ENCODE measurements around the gene SLC35B4.
A peak's percentile ranks its signal among the peaks of the same experiment; 100 is the strongest.
"Not testable (repeated sequence)": the region's sequence is repeated elsewhere in the genome, so short reads cannot be mapped to it uniquely, and the experiment has no call there.

SLC35B4 gene

GRCh38 chr7:134298902-134299683, 17.6 kb downstream of the SLC35B4 start:
- TF ChIP-seq, protein P1, sequence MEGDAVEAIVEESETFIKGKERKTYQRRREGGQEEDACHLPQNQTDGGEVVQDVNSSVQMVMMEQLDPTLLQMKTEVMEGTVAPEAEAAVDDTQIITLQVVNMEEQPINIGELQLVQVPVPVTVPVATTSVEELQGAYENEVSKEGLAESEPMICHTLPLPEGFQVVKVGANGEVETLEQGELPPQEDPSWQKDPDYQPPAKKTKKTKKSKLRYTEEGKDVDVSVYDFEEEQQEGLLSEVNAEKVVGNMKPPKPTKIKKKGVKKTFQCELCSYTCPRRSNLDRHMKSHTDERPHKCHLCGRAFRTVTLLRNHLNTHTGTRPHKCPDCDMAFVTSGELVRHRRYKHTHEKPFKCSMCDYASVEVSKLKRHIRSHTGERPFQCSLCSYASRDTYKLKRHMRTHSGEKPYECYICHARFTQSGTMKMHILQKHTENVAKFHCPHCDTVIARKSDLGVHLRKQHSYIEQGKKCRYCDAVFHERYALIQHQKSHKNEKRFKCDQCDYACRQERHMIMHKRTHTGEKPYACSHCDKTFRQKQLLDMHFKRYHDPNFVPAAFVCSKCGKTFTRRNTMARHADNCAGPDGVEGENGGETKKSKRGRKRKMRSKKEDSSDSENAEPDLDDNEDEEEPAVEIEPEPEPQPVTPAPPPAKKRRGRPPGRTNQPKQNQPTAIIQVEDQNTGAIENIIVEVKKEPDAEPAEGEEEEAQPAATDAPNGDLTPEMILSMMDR (IDR thresholded peaks at IDR 0.05; ENCODE audit: low read depth, low read length), result no peak
- DNase-seq (ENCODE audit: low read depth in 2 of 2), result peak in 1 of 2 donors; percentile 33
- H3K4me3 ChIP-seq (replicated peaks in 1 of 2; ENCODE audit: low read depth in 2 of 2, low read length in 2 of 2), result no peak overlapping the region

GRCh38 chr7:134297489-134297888, 19.2 kb downstream of the SLC35B4 start:
- TF ChIP-seq, protein P1 (IDR thresholded peaks at IDR 0.05; ENCODE audit: low read depth, low read length), result no peak
- no peak overlapping the region for H3K4me3 ChIP-seq (replicated peaks in 1 of 2; ENCODE audit: low read depth in 2 of 2, low read length in 2 of 2)
- DNase-seq (ENCODE audit: low read depth in 2 of 2), result no peak

DNA sequence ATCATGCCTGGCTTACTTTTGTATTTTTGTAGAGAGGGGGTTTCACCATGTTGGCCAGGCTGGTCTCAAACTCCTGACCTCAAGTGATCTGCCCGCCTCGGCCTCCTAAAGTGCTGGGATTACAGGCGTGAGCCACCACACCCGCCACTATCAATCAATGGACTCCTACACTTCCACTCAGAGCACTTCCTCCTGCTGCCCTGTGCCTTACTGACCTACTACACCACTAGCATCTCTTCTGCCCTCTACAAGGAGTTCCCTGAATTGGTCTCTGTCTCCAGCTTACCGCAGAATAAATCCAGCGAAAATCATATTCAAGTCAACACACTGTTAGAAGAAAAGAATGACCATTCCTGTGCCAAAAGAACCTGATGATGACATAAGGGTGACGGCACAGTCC, 20.7 kb downstream of the SLC35B4 start:
- not testable (repeated sequence) for H3K4me3 ChIP-seq (replicated peaks in 1 of 2; ENCODE audit: low read depth in 2 of 2, low read length in 2 of 2); DNase-seq (ENCODE audit: low read depth in 2 of 2)

- TF ChIP-seq, protein P1 (IDR thresholded peaks at IDR 0.05; ENCODE audit: low read depth, low read length), result no peak
- DNase-seq (ENCODE audit: low read depth in 2 of 2), result no peak
- no peak overlapping the region for H3K4me3 ChIP-seq (replicated peaks in 1 of 2; ENCODE audit: low read depth in 2 of 2, low read length in 2 of 2)
These were observed 23.6 kb downstream of the SLC35B4 start for GRCh38 chr7:134293002-134293740.

DNA sequence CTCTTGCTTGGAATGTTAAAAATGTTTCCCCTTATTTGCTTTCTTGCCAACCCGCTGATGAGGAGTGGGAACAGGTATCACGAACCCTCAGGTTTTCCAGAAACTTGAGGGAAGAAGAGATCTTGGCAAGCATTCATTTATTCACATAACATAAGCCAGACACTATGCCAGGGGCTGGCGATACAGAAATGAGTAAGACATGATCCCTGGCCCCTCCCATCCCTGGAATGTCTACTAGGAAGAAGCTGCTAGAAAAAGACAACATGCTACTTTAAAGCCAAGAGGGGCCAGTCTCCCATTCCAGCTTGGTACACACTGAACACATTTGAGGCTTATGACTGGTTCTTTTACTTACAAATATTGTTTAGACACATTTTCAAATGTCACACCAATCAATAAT, 26.4 kb downstream of the SLC35B4 start:
- peak; percentile 45 to 58 for DNase-seq (ENCODE audit: low read depth in 2 of 2)
- H3K4me3 ChIP-seq (replicated peaks in 1 of 2; ENCODE audit: low read depth in 2 of 2, low read length in 2 of 2), result no peak overlapping the region
- TF ChIP-seq, protein P1 (IDR thresholded peaks at IDR 0.05; ENCODE audit: low read depth, low read length), result no peak

GRCh38 chr7:134289841-134290240, 26.9 kb downstream of the SLC35B4 start:
- no peak for DNase-seq (ENCODE audit: low read depth in 2 of 2)
- no peak overlapping the region for H3K4me3 ChIP-seq (replicated peaks in 1 of 2; ENCODE audit: low read depth in 2 of 2, low read length in 2 of 2)
- TF ChIP-seq, protein P1 (IDR thresholded peaks at IDR 0.05; ENCODE audit: low read depth, low read length), result no peak

DNA sequence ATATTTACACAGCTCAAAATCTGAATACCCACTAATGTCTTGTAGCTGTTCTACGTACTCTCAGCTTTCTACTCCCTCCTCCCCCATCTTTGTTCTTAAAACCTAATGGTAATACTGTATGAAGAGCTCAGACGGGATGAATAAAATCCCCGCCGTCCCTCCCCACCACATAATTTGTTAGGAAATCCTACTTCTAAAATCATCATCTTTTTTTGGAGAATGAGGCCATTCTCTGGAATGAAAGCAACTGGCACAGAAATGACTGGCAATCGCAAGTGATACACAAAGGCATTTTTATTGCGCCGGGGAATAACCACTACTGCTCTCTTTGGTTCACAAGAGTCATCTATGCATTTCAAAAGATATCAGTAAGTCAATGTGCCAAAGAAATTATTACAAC, 27.3 kb downstream of the SLC35B4 start:
- TF ChIP-seq, protein P1 (IDR thresholded peaks at IDR 0.05; ENCODE audit: low read depth, low read length), result no peak
- no peak overlapping the region for H3K4me3 ChIP-seq (replicated peaks in 1 of 2; ENCODE audit: low read depth in 2 of 2, low read length in 2 of 2)
- DNase-seq (ENCODE audit: low read depth in 2 of 2), result no peak
